CD4-positive, alpha-beta T cell treated with Interleukin-4 for 1 hour (primary cell): Measurements from ENCODE around the gene ZNF280D.
"Not testable (repeated sequence)": the region's sequence is repeated elsewhere in the genome, so short reads cannot be mapped to it uniquely, and the experiment has no call there.

ENCODE experiments used
- DNase-seq, 2 donors: peaks; one replicate each; pipeline ENCODE4 v3.0.0-alpha.2; 2020 to 2022

The ZNF280D gene

GRCh38 chr15:56715220-56715619 lies 18.1 kb downstream of the ZNF280D start:
- no peak for DNase-seq

DNA sequence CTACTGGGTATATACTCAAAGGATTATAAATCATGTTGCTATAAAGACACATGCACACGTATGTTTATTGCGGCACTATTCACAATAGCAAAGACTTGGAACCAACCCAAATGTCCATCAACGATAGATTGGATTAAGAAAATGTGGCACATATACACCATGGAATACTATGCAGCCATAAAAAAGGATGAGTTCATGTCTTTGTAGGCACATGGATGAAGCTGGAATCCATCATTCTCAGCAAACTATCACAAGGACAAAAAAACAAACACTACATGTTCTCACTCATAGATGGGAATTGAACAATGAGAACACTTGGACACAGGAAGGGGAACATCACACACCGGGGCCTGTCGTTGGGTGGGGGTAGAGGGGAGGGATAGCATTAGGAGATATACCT lies 23.8 kb downstream of the ZNF280D start:
- not testable (repeated sequence) for DNase-seq

DNA sequence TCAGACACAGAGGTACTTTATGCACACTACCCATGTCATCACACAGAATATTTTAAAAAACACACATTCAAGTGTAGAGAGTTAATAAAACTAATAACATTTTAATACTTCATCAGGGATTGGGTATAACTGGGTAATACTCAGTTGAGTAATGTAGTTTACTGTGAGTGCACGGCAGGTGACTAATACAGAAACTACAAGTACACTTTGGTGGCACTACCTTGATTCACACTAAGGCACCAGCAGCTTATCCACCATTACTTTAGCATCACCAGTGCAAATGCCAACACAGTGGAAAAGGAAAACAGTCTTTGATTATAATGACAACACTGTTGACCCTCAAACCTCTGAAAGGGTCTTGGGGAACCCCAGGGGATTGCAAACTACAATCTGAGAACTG lies 33.6 kb downstream of the ZNF280D start:
- no peak for DNase-seq

GRCh38 chr15:56698270-56698669 lies 35.0 kb downstream of the ZNF280D start:
- no peak for DNase-seq

DNA sequence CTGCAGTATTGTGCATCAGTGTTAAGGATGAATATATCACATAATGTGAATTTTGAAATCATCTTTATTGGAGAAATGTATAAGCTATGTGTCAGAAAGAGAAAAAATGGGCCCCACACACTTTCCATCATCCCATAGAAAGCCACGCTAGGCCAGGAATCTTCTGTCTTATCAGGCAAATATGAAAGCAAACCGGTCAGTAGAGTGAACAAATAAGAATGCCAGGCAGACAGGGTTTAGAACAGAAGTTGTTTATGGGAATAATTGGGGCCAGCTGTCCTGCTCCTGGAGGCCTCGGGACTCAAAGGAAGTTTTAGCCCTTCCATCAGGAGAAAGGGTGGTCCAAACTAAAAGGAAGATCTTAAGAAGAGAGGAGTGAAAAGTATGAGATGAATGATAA lies 39.5 kb downstream of the ZNF280D start:
- DNase-seq = no peak

DNA sequence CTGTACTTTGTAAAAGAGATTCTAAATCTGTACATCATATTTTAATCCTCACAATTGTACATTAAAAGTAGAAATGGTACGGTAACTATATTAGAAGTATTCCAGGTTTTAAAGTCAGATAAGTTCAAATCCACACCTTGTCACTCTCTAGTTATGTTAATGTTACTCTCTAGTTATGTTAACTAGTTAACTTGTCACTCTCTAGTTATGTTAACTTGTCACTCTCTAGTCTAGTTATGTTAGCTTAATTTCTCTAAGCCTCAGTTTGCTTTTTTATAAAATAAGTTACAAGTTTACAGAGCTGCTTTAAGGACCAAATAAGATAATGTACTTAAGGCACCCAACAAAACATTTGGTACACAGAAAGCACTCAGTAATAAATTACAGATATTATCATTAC lies 42.6 kb downstream of the ZNF280D start:
- no peak for DNase-seq

- no peak for DNase-seq
Observed at GRCh38 chr15:56683908-56684307, 49.4 kb downstream of the ZNF280D start.

GRCh38 chr15:56681113-56681512 lies 52.2 kb downstream of the ZNF280D start:
- DNase-seq = no peak

DNA sequence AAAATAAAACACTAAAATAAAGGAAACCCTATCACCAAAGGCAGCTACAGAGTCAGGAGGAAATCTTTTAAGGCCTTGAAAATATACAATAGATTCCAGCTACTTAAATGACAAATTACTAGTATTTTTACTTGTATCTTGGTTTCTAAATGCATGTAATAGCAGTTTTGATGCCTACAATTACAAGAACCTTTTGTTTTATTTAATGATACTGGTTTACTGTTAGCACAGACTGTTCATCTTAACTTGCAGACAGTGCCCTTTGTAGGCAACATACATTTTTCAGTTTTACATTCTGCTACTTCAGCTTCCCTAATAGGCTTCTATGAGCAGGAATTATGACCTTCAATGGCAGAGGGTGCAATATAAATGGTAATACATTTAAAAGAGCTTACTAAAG lies 54.1 kb downstream of the ZNF280D start:
- DNase-seq = no peak

GRCh38 chr15:56678571-56678970 lies 54.7 kb downstream of the ZNF280D start:
- DNase-seq = no peak

DNA sequence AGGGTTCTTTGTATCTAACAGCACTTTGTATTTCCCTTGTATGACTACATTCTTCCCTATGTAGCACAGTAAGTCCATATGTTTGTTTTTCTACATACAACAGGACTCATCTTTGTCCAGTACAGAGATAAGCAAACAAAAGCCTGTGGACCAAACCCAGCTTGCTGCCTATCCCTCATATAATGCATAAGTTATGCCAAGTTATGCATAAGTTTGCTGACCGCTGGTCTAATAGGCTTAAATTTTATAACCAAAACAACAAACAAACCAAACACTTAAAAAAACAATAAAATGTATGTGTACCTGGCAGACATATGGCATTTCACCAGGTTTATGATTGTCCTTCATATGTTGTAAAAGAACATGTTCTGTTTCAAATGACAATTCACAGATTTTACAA lies 56.0 kb downstream of the ZNF280D start:
- no peak for DNase-seq

GRCh38 chr15:56675930-56676329 lies 57.4 kb downstream of the ZNF280D start:
- DNase-seq = no peak

DNA sequence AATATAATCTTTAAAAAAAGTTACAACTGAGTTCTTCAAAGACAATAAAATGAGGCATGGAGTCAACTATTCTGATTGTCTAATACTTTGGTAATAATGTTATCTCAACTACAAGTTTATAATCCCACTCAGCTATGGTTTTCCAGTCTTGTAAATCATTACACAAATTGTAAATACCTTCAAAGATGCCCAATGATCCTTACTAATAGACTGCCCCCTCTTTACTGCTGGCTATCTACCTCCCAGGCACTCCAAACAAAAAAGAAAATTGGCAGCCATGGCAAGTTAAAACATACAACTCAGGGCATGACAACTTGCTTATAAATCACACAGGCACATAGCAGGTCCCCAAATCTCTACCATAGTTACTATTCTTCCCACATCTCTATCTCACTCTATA lies 58.5 kb downstream of the ZNF280D start:
- no peak for DNase-seq

- no peak for DNase-seq
Observed at GRCh38 chr15:56672721-56673120, 60.6 kb downstream of the ZNF280D start.

- DNase-seq = no peak
Observed at GRCh38 chr15:56667517-56667916, 65.8 kb downstream of the ZNF280D start.

GRCh38 chr15:56660943-56661342 lies 72.4 kb downstream of the ZNF280D start:
- no peak for DNase-seq

DNA sequence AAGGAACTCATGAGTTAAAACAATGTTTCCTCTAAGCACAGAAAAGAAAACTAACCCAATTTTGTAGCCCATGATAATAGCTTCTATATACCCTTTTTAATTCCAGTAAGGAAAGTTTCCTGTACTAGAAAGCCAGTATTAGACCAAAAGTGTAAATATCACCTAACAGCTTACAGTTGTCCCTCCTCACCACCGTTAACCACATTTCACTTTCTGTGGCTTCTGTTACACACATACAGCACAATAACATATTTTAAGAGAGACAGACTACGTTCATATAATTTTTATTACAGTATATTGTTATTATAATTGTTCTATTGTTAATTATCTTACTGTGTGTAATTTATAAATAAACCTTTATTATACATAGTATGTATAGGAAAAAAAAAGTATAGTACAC lies 74.1 kb downstream of the ZNF280D start:
- DNase-seq = no peak

DNA sequence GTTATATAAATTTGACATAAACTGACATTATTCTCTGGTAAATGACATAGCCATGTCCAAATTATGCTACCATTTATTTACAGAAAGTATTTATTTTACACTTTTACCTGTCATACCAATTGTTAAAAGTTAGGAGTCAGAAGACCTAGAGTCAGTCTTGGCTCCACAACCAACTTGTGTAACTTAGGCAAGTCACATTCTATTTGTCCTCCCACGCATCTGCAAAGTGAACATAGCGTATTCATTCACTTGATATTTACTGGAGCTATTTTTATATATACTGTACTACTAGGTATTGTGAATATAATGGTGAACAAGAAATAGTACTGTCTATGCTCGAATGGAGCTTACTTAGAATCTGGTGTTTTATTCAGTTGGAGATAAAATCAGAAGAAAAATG lies 78.7 kb downstream of the ZNF280D start:
- DNase-seq = no peak

DNA sequence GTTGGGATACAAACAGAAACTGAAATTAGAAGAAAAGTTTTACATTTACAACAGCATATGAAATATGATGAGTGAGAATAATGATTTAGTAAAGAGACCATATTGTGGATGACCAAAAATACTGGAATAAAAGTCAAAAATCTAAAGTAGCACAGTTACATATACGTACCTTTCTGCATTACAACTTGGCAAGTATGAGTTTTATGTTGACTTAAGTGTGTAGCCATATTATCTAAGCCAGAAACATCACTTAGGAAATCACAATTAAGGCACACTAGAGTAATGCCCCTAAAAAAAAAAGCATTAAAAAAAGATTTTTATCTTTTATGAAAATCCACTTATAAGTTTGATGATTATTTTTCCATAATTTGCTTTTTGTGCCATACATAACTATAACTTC lies 79.1 kb downstream of the ZNF280D start:
- DNase-seq = no peak

- DNase-seq = no peak
Observed at GRCh38 chr15:56653787-56654186, 79.5 kb downstream of the ZNF280D start.

- DNase-seq = no peak
Observed at GRCh38 chr15:56653107-56653506, 80.2 kb downstream of the ZNF280D start.

DNA sequence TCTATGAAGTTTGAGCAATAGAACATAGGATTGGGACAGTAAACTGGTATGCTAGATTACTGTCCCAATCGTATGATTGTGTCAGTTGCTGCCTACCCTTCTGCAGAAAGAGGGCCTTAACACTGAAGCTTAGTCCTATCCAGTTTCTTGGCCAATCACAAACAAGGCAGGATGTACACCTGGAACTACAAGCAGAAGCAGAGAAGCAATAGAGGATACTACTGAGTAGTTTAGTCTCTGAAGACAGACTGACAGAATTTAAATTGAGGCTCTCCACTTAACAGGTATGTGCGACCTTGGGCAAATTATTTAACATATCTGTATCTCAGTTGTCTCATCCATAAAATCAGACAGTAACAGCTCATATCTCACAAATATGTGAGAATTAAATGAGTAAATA lies 85.0 kb downstream of the ZNF280D start:
- no peak for DNase-seq

GRCh38 chr15:56640549-56640948 lies 92.8 kb downstream of the ZNF280D start:
- DNase-seq = no peak

DNA sequence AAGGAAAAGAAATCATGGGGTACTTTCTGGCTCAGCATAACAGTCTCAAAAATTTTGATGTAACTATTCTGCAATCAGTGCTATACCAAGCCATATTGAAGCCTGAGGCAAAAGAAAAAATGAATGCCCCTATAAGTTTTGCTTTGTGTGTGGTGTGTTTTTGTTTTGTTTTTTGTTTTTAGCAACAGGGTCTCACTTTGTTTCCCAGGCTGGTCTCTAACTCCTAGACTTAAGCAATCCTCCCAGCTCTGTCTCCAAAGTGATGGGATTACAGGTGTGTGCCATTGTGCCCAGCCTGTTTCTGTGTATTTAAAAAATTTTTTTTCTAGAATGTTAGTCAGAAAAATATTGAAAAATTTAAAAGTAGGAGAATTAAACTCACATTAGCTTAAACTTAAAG lies 93.2 kb downstream of the ZNF280D start:
- DNase-seq = no peak

GRCh38 chr15:56639631-56640030 lies 93.7 kb downstream of the ZNF280D start:
- no peak for DNase-seq

GRCh38 chr15:56631765-56632164 lies 101.5 kb downstream of the ZNF280D start:
- DNase-seq = no peak
